Chondrocyte (in vitro differentiated cells): ENCODE measurements around the gene C1orf210. TPM values are rescaled to one million over a fixed set of nuclear protein-coding genes. Genes with fewer than 3 reads are reported as not detected.

Experiments used
- DNase-seq: peaks from one replicate; pipeline ENCODE4 v3.0.0; 2021; ENCODE audit warnings: mixed read lengths, low spot score
- H3K27ac Mint-ChIP-seq: one replicate; pipeline ENCODE4 v1.8.0; 2021; ENCODE audit warnings: mild to moderate bottlenecking, moderate library complexity, mixed read lengths; ENCODE audit not compliant: unreplicated experiment
- H3K27me3 Mint-ChIP-seq: 2 replicates; pipeline ENCODE4 v1.8.0; 2021; ENCODE audit warnings: low read depth, mixed read lengths
- H3K36me3 Mint-ChIP-seq: 2 replicates; pipeline ENCODE4 v1.8.0; 2021; ENCODE audit warnings: low read depth, mixed read lengths
- H3K4me1 Mint-ChIP-seq: 2 replicates; pipeline ENCODE4 v1.8.0; 2021; ENCODE audit warnings: low read depth, mild to moderate bottlenecking, mixed read lengths
- H3K4me3 Mint-ChIP-seq: one replicate; pipeline ENCODE4 v1.8.0; 2021; ENCODE audit warnings: mild to moderate bottlenecking, moderate library complexity, mixed read lengths; ENCODE audit not compliant: unreplicated experiment
- H3K9me3 Mint-ChIP-seq: 2 replicates; pipeline ENCODE4 v1.8.0; 2021; ENCODE audit warnings: low read depth, mixed read lengths
- total RNA-seq: library from RNA; stranded (reverse); gene quantifications from 3 replicates; pipeline ENCODE4 v1.2.1, GENCODE V29; 2021
- TF ChIP-seq, protein P1 (sequence below): fragments of 200-600 bp; sonication (generic); IDR thresholded peaks from 2 replicates; pipeline ENCODE4 v1.5.0; 2021; ENCODE audit warnings: antibody characterized with exemption, mild to moderate bottlenecking, moderate library complexity

The C1orf210 gene
- total RNA-seq, 1 donor from 2014 or later = not detected

DNA sequence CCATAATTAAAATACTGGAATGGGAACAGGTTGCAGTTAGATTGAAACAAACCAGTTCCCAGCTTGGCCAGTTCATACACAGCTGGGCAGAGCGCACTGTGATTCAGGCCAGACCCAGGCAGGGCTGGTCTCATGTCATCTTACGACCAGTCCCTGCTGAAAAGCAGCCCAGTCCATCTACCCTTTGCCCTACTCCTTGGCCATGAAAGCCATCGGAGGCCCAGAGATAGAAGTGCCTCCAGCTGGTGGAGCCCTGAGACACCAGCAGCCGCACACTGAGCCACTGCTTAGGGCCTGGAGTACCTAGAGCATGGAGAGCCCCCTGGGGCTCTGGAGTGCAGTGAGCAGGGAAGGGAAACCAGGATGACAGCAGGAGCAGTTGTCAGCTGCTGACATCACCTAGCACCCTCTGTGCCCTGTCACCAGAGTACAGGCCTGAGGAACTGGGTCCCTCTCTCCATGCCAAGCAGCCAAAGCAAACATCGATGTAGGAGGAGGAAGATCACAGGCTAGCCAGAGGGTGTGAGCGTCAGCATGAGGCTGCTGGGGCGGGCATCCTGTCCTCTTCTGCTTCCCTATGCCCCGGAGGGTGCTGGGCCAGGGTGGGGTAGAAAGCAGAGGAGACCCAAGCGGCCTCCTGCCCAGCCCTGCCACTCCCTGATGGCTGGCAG, 49.8 kb downstream of the C1orf210 start:
- Mint-ChIP-seq H3K9me3 (no peaks in the 10 kb centered on the region), H3K27me3 (no peaks in the 10 kb centered on the region), H3K4me3 (no peak overlapping the region), H3K4me1 (peaks cover 24% of the 10 kb centered on the region), H3K27ac (no peak overlapping the region), H3K36me3 (peaks cover 2% of the 10 kb centered on the region)
- TF ChIP-seq, protein P1, sequence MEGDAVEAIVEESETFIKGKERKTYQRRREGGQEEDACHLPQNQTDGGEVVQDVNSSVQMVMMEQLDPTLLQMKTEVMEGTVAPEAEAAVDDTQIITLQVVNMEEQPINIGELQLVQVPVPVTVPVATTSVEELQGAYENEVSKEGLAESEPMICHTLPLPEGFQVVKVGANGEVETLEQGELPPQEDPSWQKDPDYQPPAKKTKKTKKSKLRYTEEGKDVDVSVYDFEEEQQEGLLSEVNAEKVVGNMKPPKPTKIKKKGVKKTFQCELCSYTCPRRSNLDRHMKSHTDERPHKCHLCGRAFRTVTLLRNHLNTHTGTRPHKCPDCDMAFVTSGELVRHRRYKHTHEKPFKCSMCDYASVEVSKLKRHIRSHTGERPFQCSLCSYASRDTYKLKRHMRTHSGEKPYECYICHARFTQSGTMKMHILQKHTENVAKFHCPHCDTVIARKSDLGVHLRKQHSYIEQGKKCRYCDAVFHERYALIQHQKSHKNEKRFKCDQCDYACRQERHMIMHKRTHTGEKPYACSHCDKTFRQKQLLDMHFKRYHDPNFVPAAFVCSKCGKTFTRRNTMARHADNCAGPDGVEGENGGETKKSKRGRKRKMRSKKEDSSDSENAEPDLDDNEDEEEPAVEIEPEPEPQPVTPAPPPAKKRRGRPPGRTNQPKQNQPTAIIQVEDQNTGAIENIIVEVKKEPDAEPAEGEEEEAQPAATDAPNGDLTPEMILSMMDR = no peak
- no peak for DNase-seq

DNA sequence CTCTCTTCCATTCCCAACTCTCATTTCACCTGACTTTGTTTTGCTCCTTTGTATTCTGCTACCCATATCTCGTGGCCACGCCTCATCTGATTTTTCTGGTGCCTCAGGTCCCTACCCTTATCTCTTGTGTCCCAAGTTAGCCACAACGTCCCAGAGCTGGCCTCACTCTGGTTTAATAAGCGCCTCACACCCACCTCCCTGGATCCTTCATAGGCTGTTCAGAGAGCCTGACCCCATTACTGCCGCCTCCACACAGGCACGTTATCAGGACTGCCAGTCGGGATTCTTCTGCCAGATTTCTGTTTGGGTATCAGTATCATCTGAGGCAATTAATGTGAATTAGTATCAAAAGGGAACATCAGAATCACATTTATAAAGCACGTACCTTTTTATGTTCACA, 50.3 kb downstream of the C1orf210 start:
- Mint-ChIP-seq H3K27me3 (no peaks in the 10 kb centered on the region), H3K27ac (no peak overlapping the region), H3K4me1 (peaks cover 24% of the 10 kb centered on the region), H3K4me3 (no peak overlapping the region), H3K36me3 (no peaks in the 10 kb centered on the region), H3K9me3 (no peaks in the 10 kb centered on the region)
- TF ChIP-seq, protein P1 = no peak
- DNase-seq = no peak

DNA sequence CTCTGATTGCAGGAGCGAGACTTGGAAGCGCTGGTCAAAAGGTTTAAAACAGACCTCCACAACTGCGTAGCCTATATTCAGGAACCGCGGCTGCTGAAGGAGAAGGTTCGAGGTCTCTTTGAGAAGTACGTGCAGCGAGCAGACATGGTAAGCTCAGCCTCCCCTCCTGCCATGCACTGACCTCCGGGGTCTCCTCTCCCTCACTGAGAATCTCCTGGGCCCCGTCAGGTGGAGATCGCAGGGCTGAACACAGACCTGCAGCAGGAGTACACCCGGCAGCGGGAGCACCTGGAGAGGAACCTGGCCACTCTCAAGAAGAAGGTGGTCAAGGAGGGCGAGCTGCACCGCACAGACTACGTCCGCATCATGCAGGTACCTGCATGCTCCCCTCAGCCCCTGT, 51.1 kb downstream of the C1orf210 start:
- Mint-ChIP-seq H3K27me3 (no peaks in the 10 kb centered on the region), H3K36me3 (no peaks in the 10 kb centered on the region)

DNA sequence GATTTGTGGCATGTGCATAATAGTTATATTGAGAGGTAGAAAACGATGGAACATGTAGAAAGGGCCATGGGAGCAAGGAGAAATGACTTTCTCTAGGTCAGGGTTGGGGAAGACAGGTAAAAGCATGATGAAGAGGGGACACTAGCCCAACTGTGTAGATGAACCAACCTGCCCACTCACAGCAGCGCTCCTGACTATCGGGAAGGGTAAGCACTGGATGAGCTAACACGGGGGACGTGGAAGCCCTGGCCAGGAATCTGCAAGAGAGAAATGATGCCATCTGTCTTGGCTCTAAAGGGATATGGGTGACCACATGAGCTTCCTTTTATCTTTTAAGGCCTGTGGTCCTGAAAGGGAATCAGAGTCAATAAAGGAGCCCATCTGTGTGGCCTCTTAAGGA, 51.8 kb downstream of the C1orf210 start:
- Mint-ChIP-seq H3K36me3 (no peaks in the 10 kb centered on the region), H3K27me3 (no peaks in the 10 kb centered on the region), H3K4me1 (peaks cover 24% of the 10 kb centered on the region), H3K27ac (no peak overlapping the region), H3K4me3 (no peak overlapping the region), H3K9me3 (no peaks in the 10 kb centered on the region)
- DNase-seq = no peak
- TF ChIP-seq, protein P1 = no peak

More for the DNA sequence above, 51.1 kb downstream of the C1orf210 start:
- Mint-ChIP-seq H3K27ac (no peak overlapping the region), H3K4me1 (peaks cover 24% of the 10 kb centered on the region), H3K4me3 (no peak overlapping the region), H3K9me3 (no peaks in the 10 kb centered on the region)
- DNase-seq = no peak
- TF ChIP-seq, protein P1 = no peak

DNA sequence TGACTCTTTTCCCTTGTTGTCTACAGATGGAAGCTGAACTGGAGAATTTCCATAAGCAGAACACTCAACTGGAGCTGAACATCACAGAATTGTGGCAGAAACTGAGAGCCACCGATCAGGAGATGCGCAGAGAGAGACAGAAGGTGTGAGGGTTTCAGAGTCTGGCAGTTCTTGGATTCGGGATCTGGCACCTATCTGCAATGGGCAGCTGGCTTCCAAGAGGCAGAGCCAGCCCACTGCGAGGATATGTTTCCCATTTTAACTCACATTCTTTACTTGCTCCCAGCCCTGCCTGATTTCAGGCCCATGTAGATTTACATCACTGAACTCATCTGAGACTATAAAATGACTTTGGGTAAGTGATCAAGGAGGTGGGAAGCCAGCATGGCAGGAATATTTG, 52.9 kb downstream of the C1orf210 start:
- H3K36me3 Mint-ChIP-seq = no peaks in the 10 kb centered on the region
- peak overlapping the region; percentile 90 for H3K27ac Mint-ChIP-seq
- H3K4me3 Mint-ChIP-seq = no peak overlapping the region
- peaks cover 24% of the 10 kb centered on the region for H3K4me1 Mint-ChIP-seq
- H3K27me3 Mint-ChIP-seq = no peaks in the 10 kb centered on the region
- TF ChIP-seq, protein P1 = no peak
- no peaks in the 10 kb centered on the region for H3K9me3 Mint-ChIP-seq
- DNase-seq = no peak
